Activated CD8-positive, alpha-beta T cell treated with anti-CD3 and anti-CD28 coated beads, Interleukin-2, amount 10 ng/mL, durations not matched to agents 7 days and 5 days (primary cell): ENCODE measurements around the gene MRPL58. TPM values are rescaled to one million over a fixed set of nuclear protein-coding genes. Genes with fewer than 3 reads are reported as not detected.

Experiments
- ATAC-seq: fragments of 150-1000 bp; cut with Tn5 transposase; one replicate; pipeline ENCODE4 v1.10.0; 2021; ENCODE audit warnings: moderate library complexity
- CTCF ChIA-PET: fragments of 350-600 bp; sonication (Branson Sonifier 250); formaldehyde crosslinking; loops from one replicate; lab custom pipeline; 2021; ENCODE audit warnings: antibody characterized with exemption; lab: Charles Lee
- POLR2A ChIA-PET: fragments of 350-600 bp; sonication (Branson Sonifier 250); formaldehyde crosslinking; loops from one replicate; lab custom pipeline; 2021; ENCODE audit warnings: antibody characterized with exemption; lab: Charles Lee
- DNase-seq: peaks from one replicate; pipeline ENCODE4 v3.0.0-alpha.2; 2020
- H3K27ac Mint-ChIP-seq: one replicate; pipeline ENCODE4 v1.8.0; 2021; ENCODE audit warnings: mild to moderate bottlenecking, mixed read lengths
- H3K27me3 Mint-ChIP-seq: one replicate; pipeline ENCODE4 v1.8.0; 2021; ENCODE audit warnings: low read depth, mixed read lengths
- H3K36me3 Mint-ChIP-seq: one replicate; pipeline ENCODE4 v1.8.0; 2021; ENCODE audit warnings: low read depth, mixed read lengths
- H3K4me1 Mint-ChIP-seq: one replicate; pipeline ENCODE4 v1.8.0; 2021; ENCODE audit warnings: low read depth, mixed read lengths
- H3K4me3 Mint-ChIP-seq: one replicate; pipeline ENCODE4 v1.8.0; 2021; ENCODE audit warnings: mild to moderate bottlenecking, mixed read lengths
- H3K9me3 Mint-ChIP-seq: one replicate; pipeline ENCODE4 v1.8.0; 2022; ENCODE audit warnings: mixed read lengths; ENCODE audit not compliant: insufficient read depth
- total RNA-seq, 2 experiments: library from RNA; stranded (reverse); gene quantifications; one replicate each; pipeline ENCODE4 v1.2.3, GENCODE V29; 2021

Gene MRPL58
- total RNA-seq, 2 experiments from 2014 or later: 45.1 to 45.8 TPM

- H3K27ac Mint-ChIP-seq: no peak overlapping the region
- DNase-seq (no peak), ATAC-seq (peak; percentile 54)
- H3K4me1 Mint-ChIP-seq: peaks cover 15% of the 10 kb centered on the region
- ChIA-PET CTCF (interaction anchor here (0.8 to 2.7 kb wide), 13 partner anchors 8 to 143 kb away, joined by 3 to 25 read pairs (median 4); partner anchors contain the start of genes HID1, MRPL58, OTOP2 and USH1G), POLR2A (interaction anchor here (0.6 to 2.9 kb wide), 3 partner anchors 9 to 35 kb away, joined by 3 to 14 read pairs (median 3); partner anchors contain the start of gene MRPL58)
- no peaks in the 10 kb centered on the region for H3K9me3 Mint-ChIP-seq
- H3K36me3 Mint-ChIP-seq: no peaks in the 10 kb centered on the region
- peaks cover 54% of the 10 kb centered on the region for H3K27me3 Mint-ChIP-seq
- H3K4me3 Mint-ChIP-seq: peak overlapping the region; percentile 59
Observed at GRCh38 chr17:74987909-74988711, 24.4 kb upstream of the MRPL58 start.

DNA sequence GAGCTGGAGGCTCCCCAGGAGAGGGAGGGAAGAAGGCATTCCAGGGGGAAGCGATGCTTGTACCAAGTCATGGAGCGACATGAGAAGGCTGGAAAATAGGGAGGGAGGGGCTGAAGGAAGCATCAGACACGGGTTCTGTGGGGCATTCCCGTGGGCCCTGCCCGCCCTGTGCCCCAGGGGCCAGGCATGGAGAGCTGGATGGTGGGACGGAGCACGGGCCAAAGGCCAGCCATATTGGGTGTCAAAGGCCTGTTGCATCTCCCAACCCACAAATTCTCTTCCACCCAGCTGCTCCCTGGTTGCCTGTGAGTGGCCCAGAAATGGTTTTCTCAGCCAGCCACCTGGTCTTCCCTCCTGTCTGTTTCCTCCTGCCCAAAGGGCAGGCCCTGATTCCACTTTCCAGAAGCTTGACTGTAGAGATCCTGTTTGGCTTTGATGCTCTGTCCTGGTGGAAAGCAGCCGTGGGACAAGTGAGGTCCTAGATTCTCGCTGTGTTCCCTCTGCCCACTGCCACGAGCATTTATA lies 21.8 kb upstream of the MRPL58 start:
- no peak for ATAC-seq
- DNase-seq: no peak
- peaks cover 15% of the 10 kb centered on the region for H3K4me1 Mint-ChIP-seq
- ChIA-PET POLR2A (no interaction called here), CTCF (interaction anchor here (1.1 to 1.7 kb wide), 3 partner anchors 22 to 124 kb away, joined by 3 to 6 read pairs (median 5); partner anchors contain the start of gene MRPL58)
- no peaks in the 10 kb centered on the region for H3K9me3 Mint-ChIP-seq
- H3K27ac Mint-ChIP-seq: no peak overlapping the region
- no peak overlapping the region for H3K4me3 Mint-ChIP-seq
- H3K27me3 Mint-ChIP-seq: peaks cover 39% of the 10 kb centered on the region
- H3K36me3 Mint-ChIP-seq: no peaks in the 10 kb centered on the region

DNA sequence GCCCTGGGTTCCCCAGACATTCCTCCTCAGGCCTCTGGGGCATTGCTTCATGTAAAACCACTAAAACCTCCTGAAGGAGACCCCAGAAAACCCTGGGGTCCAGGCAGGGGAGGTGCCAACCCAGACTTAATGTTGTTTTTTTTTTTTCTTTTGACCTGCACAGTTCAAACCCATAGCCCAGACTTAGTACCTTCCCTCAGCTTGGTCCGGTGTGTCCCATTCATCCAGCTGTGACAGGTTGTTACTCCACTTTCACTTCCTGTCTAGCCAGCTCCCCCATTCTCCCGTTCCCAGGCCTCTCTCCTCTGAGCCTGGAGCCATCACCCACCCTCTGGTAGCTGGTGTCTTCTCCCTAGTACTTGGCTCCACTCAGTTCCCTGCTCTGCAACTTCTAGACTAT lies 20.2 kb upstream of the MRPL58 start:
- POLR2A ChIA-PET: interaction anchor here (1.8 kb wide), 1 partner anchor 20 kb away, joined by 12 read pairs; the partner anchor contains the start of gene MRPL58
- H3K9me3 Mint-ChIP-seq: no peaks in the 10 kb centered on the region
- no peak for DNase-seq
- CTCF ChIA-PET: interaction anchor here (0.7 kb wide), 1 partner anchor 20 kb away, joined by 5 read pairs; the partner anchor contains the start of gene MRPL58
- H3K27me3 Mint-ChIP-seq: peaks cover 32% of the 10 kb centered on the region
- ATAC-seq: no peak
- no peak overlapping the region for H3K4me3 Mint-ChIP-seq
- peak overlapping the region; percentile 11 for H3K27ac Mint-ChIP-seq
- H3K36me3 Mint-ChIP-seq: no peaks in the 10 kb centered on the region
- peaks cover 5% of the 10 kb centered on the region for H3K4me1 Mint-ChIP-seq

DNA sequence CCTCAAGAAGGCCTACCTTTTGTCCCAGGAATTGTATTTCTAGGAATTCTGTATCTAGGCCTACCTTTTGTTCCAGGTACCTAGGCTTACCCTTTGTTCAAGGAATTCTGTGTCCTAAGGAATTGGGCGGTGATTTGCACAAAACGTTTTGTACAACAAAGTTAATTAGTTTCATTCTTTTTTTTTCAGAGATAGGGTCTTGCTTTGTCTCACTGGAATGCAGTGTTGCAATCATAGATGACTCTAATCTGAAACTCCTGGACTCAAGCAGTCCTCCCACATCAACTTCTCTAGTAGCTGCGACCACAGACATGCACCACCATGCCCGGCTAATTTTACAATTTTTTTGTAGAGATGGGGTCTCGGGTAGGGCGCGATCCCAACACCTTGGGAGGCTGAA lies 18.0 kb upstream of the MRPL58 start:
- ChIA-PET POLR2A (interaction anchor here (0.6 kb wide), 1 partner anchor 12 kb away, joined by 3 read pairs; no protein-coding TSS in a partner anchor), CTCF (interaction anchor here (2.6 kb wide), 1 partner anchor 33 kb away, joined by 10 read pairs; no protein-coding TSS in a partner anchor)
- H3K27ac Mint-ChIP-seq: no peak overlapping the region
- no peaks in the 10 kb centered on the region for H3K36me3 Mint-ChIP-seq
- ATAC-seq (no peak), DNase-seq (no peak)
- peaks cover 10% of the 10 kb centered on the region for H3K4me1 Mint-ChIP-seq
- H3K4me3 Mint-ChIP-seq: no peak overlapping the region
- H3K27me3 Mint-ChIP-seq: peaks cover 17% of the 10 kb centered on the region
- H3K9me3 Mint-ChIP-seq: no peaks in the 10 kb centered on the region

- Mint-ChIP-seq H3K27ac (no peak overlapping the region), H3K4me1 (peaks cover 10% of the 10 kb centered on the region), H3K36me3 (no peaks in the 10 kb centered on the region), H3K27me3 (peaks cover 14% of the 10 kb centered on the region), H3K9me3 (no peaks in the 10 kb centered on the region), H3K4me3 (no peak overlapping the region)
- no peak for DNase-seq
- ChIA-PET CTCF (interaction anchor here (1.0 to 2.6 kb wide), 2 partner anchors 8 to 34 kb away, joined by 4 to 10 read pairs; partner anchors contain the start of gene CDR2L), POLR2A (interaction anchor here (0.6 kb wide), 1 partner anchor 17 kb away, joined by 3 read pairs; the partner anchor contains the start of gene MRPL58)
- no peak for ATAC-seq
Observed at GRCh38 chr17:74995847-74996246, 16.6 kb upstream of the MRPL58 start.

GRCh38 chr17:74998783-74999182 lies 13.7 kb upstream of the MRPL58 start:
- H3K27ac Mint-ChIP-seq: no peak overlapping the region
- DNase-seq: no peak
- H3K27me3 Mint-ChIP-seq: peaks cover 5% of the 10 kb centered on the region
- no peaks in the 10 kb centered on the region for H3K36me3 Mint-ChIP-seq
- H3K4me3 Mint-ChIP-seq: no peak overlapping the region
- POLR2A ChIA-PET: interaction anchor here (1.8 kb wide), 1 partner anchor 13 kb away, joined by 8 read pairs; the partner anchor contains the start of gene MRPL58
- CTCF ChIA-PET: interaction anchor here (1.7 kb wide), 1 partner anchor 37 kb away, joined by 10 read pairs; no protein-coding TSS in a partner anchor
- peaks cover 10% of the 10 kb centered on the region for H3K4me1 Mint-ChIP-seq
- no peak for ATAC-seq
- H3K9me3 Mint-ChIP-seq: no peaks in the 10 kb centered on the region

DNA sequence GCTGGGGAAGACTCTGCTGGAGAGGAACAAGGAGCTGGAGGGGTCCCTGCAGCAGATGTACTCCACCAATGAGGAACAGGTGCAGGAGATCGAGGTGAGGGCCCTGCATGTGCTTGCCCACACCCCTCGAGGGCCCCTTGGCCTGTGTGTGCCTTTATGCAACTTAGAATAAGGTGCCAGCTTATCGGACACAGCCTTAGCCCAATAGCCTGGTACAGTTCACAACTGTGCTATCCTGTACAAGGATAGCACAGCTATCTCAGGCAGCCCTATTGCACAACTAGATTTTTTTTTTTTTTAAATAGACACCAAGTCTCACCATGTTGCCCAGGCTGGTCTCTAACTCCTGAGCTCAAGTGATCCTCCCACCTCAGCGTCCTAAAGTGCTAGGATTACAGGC lies 12.9 kb upstream of the MRPL58 start:
- no peaks in the 10 kb centered on the region for H3K36me3 Mint-ChIP-seq
- no peaks in the 10 kb centered on the region for H3K9me3 Mint-ChIP-seq
- no peak overlapping the region for H3K27ac Mint-ChIP-seq
- ATAC-seq (no peak), DNase-seq (no peak)
- H3K4me1 Mint-ChIP-seq: peaks cover 10% of the 10 kb centered on the region
- CTCF ChIA-PET: interaction anchor here (0.9 to 1.7 kb wide), 3 partner anchors 12 to 38 kb away, joined by 3 to 10 read pairs (median 3); partner anchors contain the start of gene MRPL58
- H3K4me3 Mint-ChIP-seq: no peak overlapping the region
- POLR2A ChIA-PET: interaction anchor here (1.8 kb wide), 1 partner anchor 13 kb away, joined by 8 read pairs; the partner anchor contains the start of gene MRPL58
- H3K27me3 Mint-ChIP-seq: peaks cover 5% of the 10 kb centered on the region

DNA sequence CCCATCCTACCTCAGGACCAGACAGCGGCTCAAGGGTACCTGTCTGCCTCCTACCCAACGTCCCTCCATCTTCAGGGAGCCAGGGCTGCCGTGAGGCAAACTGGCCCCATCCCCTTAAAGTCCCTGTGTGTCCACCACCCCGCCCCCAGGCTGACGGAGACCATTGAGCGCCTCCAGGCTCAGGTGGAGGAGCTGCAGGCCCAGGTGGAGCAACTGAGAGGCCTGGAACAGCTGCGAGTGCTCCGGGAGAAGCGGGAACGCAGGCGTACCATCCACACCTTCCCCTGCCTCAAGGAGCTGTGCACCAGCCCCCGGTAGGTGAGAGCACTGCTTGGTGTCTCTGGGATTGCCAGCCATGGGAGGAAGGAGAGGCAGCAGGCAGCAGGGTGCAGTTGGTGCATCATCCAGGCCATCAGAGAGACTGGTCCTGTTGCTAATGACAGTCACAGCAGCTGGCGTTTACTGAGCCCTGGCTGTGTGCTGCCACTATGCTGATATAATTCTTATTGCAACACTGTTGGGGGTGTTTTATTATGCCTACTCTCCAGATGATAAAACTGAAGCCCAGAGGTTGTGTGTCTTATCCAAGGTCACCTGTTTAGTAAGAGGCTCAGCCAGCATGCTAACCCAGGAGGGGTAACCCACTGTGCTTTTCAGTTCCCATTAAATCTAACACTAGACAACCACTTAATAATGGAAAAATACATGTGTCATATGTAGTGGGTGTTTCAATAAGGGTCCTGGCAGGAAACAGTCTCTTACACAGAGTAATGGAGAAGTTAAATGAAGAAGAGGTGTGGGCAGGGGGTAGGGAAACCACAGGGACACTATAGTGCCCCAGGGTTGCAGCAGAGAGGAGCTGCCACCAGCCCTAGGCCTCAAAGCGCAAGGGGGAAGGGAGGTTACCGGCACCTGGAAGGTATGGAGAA lies 10.3 kb upstream of the MRPL58 start:
- CTCF ChIA-PET: no interaction called here
- H3K4me1 Mint-ChIP-seq: peaks cover 10% of the 10 kb centered on the region
- no peak for DNase-seq
- no peaks in the 10 kb centered on the region for H3K9me3 Mint-ChIP-seq
- H3K27ac Mint-ChIP-seq: no peak overlapping the region
- H3K36me3 Mint-ChIP-seq: no peaks in the 10 kb centered on the region
- peaks cover 2% of the 10 kb centered on the region for H3K27me3 Mint-ChIP-seq
- no peak for ATAC-seq
- POLR2A ChIA-PET: interaction anchor here (1.5 kb wide), 1 partner anchor 11 kb away, joined by 4 read pairs; the partner anchor contains the start of gene MRPL58
- no peak overlapping the region for H3K4me3 Mint-ChIP-seq

DNA sequence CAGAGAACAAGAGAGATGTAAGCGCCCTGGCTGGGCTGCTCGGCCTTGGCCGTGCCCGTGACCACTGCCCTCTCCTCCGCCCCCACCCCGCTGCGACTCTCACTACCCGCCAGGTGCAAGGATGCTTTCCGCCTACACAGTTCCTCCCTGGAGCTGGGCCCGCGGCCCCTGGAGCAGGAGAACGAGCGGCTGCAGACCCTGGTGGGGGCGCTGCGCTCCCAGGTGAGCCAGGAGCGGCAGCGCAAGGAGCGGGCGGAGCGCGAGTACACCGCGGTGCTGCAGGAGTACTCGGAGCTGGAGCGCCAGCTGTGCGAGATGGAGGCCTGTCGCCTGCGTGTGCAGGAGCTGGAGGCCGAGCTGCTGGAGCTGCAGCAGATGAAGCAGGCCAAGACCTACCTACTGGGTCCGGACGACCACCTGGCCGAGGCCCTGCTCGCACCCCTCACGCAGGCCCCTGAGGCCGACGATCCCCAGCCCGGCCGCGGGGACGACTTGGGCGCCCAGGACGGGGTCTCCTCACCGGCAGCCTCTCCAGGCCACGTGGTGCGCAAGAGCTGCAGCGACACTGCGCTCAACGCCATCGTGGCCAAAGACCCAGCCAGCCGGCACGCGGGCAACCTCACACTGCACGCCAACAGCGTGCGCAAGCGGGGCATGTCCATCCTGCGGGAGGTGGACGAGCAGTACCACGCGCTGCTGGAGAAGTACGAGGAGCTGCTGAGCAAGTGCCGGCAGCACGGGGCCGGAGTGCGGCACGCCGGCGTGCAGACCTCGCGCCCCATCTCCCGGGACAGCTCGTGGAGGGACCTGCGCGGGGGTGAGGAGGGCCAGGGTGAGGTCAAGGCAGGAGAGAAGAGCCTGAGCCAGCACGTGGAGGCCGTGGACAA lies 9.2 kb upstream of the MRPL58 start:
- no peaks in the 10 kb centered on the region for H3K9me3 Mint-ChIP-seq
- peaks cover 7% of the 10 kb centered on the region for H3K4me1 Mint-ChIP-seq
- no peaks in the 10 kb centered on the region for H3K27me3 Mint-ChIP-seq
- ChIA-PET POLR2A (interaction anchor here (1.5 kb wide), 1 partner anchor 9 kb away, joined by 4 read pairs; the partner anchor contains the start of gene MRPL58), CTCF (interaction anchor here (11.2 kb wide), 1 partner anchor 44 kb away, joined by 182 read pairs; no protein-coding TSS in a partner anchor)
- no peak for ATAC-seq
- H3K27ac Mint-ChIP-seq: no peak overlapping the region
- H3K36me3 Mint-ChIP-seq: no peaks in the 10 kb centered on the region
- no peak overlapping the region for H3K4me3 Mint-ChIP-seq
- DNase-seq: no peak

DNA sequence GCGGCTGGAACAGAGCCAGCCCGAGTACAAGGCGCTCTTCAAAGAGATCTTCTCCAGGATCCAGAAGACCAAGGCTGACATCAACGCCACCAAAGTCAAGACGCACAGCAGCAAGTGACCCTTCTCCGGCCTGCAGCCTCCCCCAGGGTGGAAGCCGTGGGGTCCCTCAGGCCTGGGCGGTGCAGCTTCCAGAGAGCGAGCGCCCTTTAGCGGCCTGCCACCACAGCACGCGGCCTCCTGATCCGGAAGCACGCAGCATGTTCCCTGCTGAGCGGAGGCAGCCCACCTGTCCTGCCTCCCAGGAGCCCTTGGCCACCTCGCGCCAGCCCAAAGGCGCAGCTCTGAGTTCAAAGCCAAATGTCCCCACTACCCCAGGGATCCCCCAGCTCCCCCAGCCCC lies 8.5 kb upstream of the MRPL58 start:
- POLR2A ChIA-PET: interaction anchor here (1.5 kb wide), 1 partner anchor 9 kb away, joined by 4 read pairs; the partner anchor contains the start of gene MRPL58

More for the DNA sequence above, 8.5 kb upstream of the MRPL58 start:
- ATAC-seq (no peak), DNase-seq (no peak)
- H3K27me3 Mint-ChIP-seq: no peaks in the 10 kb centered on the region
- peaks cover under 1% of the 10 kb centered on the region for H3K4me1 Mint-ChIP-seq
- no peaks in the 10 kb centered on the region for H3K36me3 Mint-ChIP-seq
- H3K4me3 Mint-ChIP-seq: no peak overlapping the region
- no peaks in the 10 kb centered on the region for H3K9me3 Mint-ChIP-seq
- CTCF ChIA-PET: interaction anchor here (0.8 to 11.2 kb wide), 2 partner anchors 9 to 45 kb away, joined by 3 to 182 read pairs; partner anchors contain the start of gene MRPL58
- no peak overlapping the region for H3K27ac Mint-ChIP-seq
